Ishikawa (cell line): ENCODE results near the gene ASB4.

Source experiments
- CREB1 ChIP-seq: IDR thresholded peaks from 2 replicates; pipeline ENCODE4 v1.6.1; 2012; ENCODE audit warnings: low read depth
- EGR1 ChIP-seq: IDR thresholded peaks from 2 replicates; pipeline ENCODE4 v1.6.1; 2012
- EP300 ChIP-seq: IDR thresholded peaks from 2 replicates; pipeline ENCODE4 v1.6.1; 2012; ENCODE audit warnings: borderline replicate concordance
- NFIC ChIP-seq: IDR thresholded peaks from 2 replicates; pipeline ENCODE4 v1.6.1; 2012
- RAD21 ChIP-seq: IDR thresholded peaks from 2 replicates; pipeline ENCODE4 v1.6.1; 2012; ENCODE audit warnings: low read depth
- TCF12 ChIP-seq: IDR thresholded peaks from 2 replicates; pipeline ENCODE4 v1.6.1; 2012; ENCODE audit warnings: low read depth
- YY1 ChIP-seq: IDR thresholded peaks from 2 replicates; pipeline ENCODE4 v1.6.1; 2012; ENCODE audit warnings: low read depth
- TF ChIP-seq, protein P1 (sequence below): IDR thresholded peaks from 2 replicates; pipeline ENCODE4 v1.6.1; 2012

DNA sequence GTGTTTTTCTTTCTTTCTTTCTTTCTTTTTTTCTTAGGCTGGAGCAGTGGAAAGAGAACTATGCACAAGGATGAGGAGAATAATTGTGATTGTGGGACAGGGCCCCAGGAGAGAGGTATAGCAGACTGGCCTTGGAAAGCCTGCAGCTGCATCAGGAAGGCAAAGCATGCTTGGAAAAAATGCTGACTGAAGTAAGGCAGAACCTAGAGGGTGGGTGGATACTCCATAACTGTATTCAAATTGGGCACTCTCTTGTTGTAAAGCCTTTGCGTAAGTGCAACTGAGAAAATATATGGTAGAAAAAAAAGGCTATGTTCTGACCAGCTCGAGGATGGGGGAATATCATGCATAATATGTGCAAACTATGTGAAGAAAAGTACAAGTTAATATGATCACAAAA, 71.0 kb downstream of the ASB4 start:
- TF ChIP-seq EP300 (no peak), TCF12 (no peak), EGR1 (no peak), CREB1 (no peak), YY1 (no peak), RAD21 (no peak), NFIC (no peak)
- TF ChIP-seq, protein P1, sequence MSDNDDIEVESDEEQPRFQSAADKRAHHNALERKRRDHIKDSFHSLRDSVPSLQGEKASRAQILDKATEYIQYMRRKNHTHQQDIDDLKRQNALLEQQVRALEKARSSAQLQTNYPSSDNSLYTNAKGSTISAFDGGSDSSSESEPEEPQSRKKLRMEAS = no peak
